Stomach (tissue), 9 donors: ENCODE data around the gene HSDL2. TPM values are rescaled to one million over a fixed set of nuclear protein-coding genes. Genes with fewer than 3 reads are reported as not detected.

Experiments
- DNase-seq, 2 donors: peaks; one replicate each; pipeline versions ENCODE4 v3.0.0 to v3.0.0-alpha.2; 2013 to 2019
- H3K27ac ChIP-seq, 5 donors: fragments of 200-600 bp in 4 of 5; sonication (generic) in 4 of 5; one replicate each; pipeline ENCODE4 v1.5.1; 2013 to 2019; ENCODE audit warnings: mild to moderate bottlenecking in 1 of 5, moderate library complexity in 1 of 5
- H3K27me3 ChIP-seq, 3 donors: fragments of 200-600 bp; sonication (generic); one replicate each; pipeline ENCODE4 v1.5.1; 2017 to 2019; ENCODE audit warnings: mixed run types in 1 of 3
- H3K36me3 ChIP-seq, 4 donors: fragments of 200-600 bp; sonication (generic); 1 replicate in 3 of 4; 2 replicates in 1 of 4; pipeline ENCODE4 v1.5.1; 2016 to 2019
- H3K4me1 ChIP-seq, 4 donors: fragments of 200-600 bp; sonication (generic); one replicate each; pipeline ENCODE4 v1.5.1; 2016 to 2019
- H3K4me3 ChIP-seq, 4 donors: fragments of 200-600 bp; sonication (generic) in 3 of 4; one replicate each; pipeline ENCODE4 v1.5.1; 2016 to 2019; ENCODE audit warnings: mild to moderate bottlenecking in 1 of 4
- H3K9me3 ChIP-seq, 4 donors: fragments of 200-600 bp; sonication (generic); one replicate each; pipeline ENCODE4 v1.5.1; 2016 to 2019
- EP300 ChIP-seq: sonication (generic); formaldehyde crosslinking; IDR thresholded peaks from one replicate; pipeline ENCODE4 v1.6.1; 2017; ENCODE audit warnings: antibody characterized with exemption
- POLR2A ChIP-seq, 4 donors: fragments of 450-650 bp; IDR thresholded peaks; one replicate each; pipeline ENCODE4 v1.6.1; 2016; ENCODE audit warnings: antibody characterized with exemption in 4 of 4, control low read depth in 2 of 4, mild to moderate bottlenecking in 1 of 4, moderate library complexity in 1 of 4
- POLR2AphosphoS5 ChIP-seq, 3 donors: sonication (generic); formaldehyde crosslinking; IDR thresholded peaks; one replicate each; pipeline ENCODE4 v1.6.1; 2016; ENCODE audit warnings: antibody characterized with exemption in 3 of 3
- WGBS, 5 donors: extraction: QIAGEN DNeasy Blood & Tissue Kit in 3 of 5; methylation state at CpG; one replicate each; pipeline versions ENCODE4 v1.1.5 to v1.1.7; 2013 to 2018; 5-methylcytosine and 5-hydroxymethylcytosine counted together
- intact Hi-C: fragments of 100-400 bp; cut with DNase I; formaldehyde crosslinking; loops from one replicate; pipeline ENCODE4 v1.15.1; 2023; ENCODE audit warnings: low total_unique reads
- polyA plus RNA-seq, 3 donors: library from polyadenylated mRNA; stranded (reverse); fragments of 200-250 nt; gene quantifications; one replicate each; pipeline ENCODE4 v1.2.3, GENCODE V29; 2013
- total RNA-seq, 5 donors: library from RNA; depleted of rRNA; stranded (reverse); fragments of >200 nt; gene quantifications; one replicate each; pipeline versions ENCODE4 v1.1.0 to v1.2.3, GENCODE V29; 2014 to 2016
- TF ChIP-seq, protein P1 (sequence below), 7 experiments: fragments of 450-650 bp in 4 of 7; fragments of 200-600 bp in 3 of 7; sonication (generic) in 3 of 7; IDR thresholded peaks; one replicate each; pipeline ENCODE4 v1.5.1; 2016 to 2019; ENCODE audit warnings: antibody characterized with exemption in 7 of 7, control low read depth in 2 of 7, mild to moderate bottlenecking in 1 of 7
- donor health status: healthy with polysubstance abuse.
- donor health status: Bipolar disorder and iron deficiency.
- donor health status: healthy.

Gene HSDL2
- total and polyA plus RNA-seq, 8 donors, result 18.3 to 56.9 (median 24.8) TPM

DNA sequence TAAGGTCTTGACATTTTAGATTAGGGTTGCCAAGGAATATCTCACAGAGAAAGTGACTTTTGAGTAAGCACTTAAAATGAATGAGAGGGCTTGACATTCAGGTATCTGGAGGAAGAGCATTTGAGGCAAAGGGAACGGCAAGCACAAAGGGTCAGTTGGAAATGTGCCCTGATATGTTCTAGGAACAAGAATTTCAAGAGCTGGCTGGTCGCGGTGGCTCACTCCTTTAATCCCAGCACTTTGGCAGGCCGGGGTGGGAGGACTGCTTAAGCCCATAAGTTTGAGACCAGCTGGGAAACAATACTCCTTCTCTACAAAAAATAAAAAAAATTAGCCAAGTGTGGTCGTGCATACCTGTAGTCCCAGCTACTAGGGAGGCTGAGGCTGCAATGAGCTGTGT lies 123.3 kb downstream of the HSDL2 start:
- H3K36me3 ChIP-seq, result no peaks in the 10 kb centered on the region
- WGBS, 5 donors, result 19 to 36% (median 22%) methylated on average over 5 of the region's 5 CpGs
- no peaks in the 10 kb centered on the region for H3K27me3 ChIP-seq
- peak in 1 of 2 donors; percentile 74 for DNase-seq
- H3K4me3 ChIP-seq, result no peak overlapping the region
- no peaks in the 10 kb centered on the region for H3K9me3 ChIP-seq
- TF ChIP-seq EP300 (no peak), POLR2AphosphoS5 (IDR thresholded peaks at IDR 0.05) (peak in 2 of 3 donors; percentile 8 to 41), POLR2A (IDR thresholded peaks at IDR 0.05) (no peak)
- TF ChIP-seq, protein P1, sequence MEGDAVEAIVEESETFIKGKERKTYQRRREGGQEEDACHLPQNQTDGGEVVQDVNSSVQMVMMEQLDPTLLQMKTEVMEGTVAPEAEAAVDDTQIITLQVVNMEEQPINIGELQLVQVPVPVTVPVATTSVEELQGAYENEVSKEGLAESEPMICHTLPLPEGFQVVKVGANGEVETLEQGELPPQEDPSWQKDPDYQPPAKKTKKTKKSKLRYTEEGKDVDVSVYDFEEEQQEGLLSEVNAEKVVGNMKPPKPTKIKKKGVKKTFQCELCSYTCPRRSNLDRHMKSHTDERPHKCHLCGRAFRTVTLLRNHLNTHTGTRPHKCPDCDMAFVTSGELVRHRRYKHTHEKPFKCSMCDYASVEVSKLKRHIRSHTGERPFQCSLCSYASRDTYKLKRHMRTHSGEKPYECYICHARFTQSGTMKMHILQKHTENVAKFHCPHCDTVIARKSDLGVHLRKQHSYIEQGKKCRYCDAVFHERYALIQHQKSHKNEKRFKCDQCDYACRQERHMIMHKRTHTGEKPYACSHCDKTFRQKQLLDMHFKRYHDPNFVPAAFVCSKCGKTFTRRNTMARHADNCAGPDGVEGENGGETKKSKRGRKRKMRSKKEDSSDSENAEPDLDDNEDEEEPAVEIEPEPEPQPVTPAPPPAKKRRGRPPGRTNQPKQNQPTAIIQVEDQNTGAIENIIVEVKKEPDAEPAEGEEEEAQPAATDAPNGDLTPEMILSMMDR (IDR thresholded peaks at IDR 0.05), result no peak
- intact Hi-C loops, result no loop called here
- peak overlapping the region in 2 of 5 donors; percentile 3 to 7 for H3K27ac ChIP-seq
- peaks cover 0 to 43% (median 26%) of the 10 kb centered on the region in 4 donors for H3K4me1 ChIP-seq

DNA sequence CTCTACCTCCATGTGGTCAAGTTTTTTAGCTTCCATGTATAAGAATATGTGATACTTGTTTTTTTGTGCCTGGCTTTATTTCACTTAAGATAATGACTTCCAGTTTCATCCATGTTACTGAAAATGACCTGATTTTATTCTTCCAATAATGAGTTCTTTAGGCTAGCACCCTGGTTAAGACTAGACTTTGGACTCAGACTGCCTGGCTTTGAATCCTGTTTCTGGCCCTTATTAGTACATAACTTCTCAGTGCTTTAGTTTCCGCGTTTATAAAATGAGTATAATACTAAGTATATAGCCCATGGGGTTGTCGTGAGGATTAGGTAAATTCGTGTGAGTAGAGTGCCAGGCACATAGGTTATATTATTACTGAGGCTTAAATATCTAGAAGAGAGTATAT lies 125.2 kb downstream of the HSDL2 start:
- intact Hi-C loops, result no loop called here
- DNase-seq, result no peak
- H3K4me1 ChIP-seq, result peaks cover 8 to 55% (median 32%) of the 10 kb centered on the region in 4 donors
- H3K9me3 ChIP-seq, result no peaks in the 10 kb centered on the region
- H3K4me3 ChIP-seq, result no peak overlapping the region
- no peaks in the 10 kb centered on the region for H3K27me3 ChIP-seq
- TF ChIP-seq EP300, result no peak
- TF ChIP-seq POLR2AphosphoS5 (IDR thresholded peaks at IDR 0.05), result no peak
- no peak for TF ChIP-seq POLR2A (IDR thresholded peaks at IDR 0.05)
- TF ChIP-seq, protein P1 (IDR thresholded peaks at IDR 0.05), result no peak
- 33 to 66% (median 51%) methylated on average over 4 of the region's 4 CpGs for WGBS, 5 donors
- H3K27ac ChIP-seq, result peak overlapping the region in 2 of 5 donors; percentile 11 to 47
- H3K36me3 ChIP-seq, result no peaks in the 10 kb centered on the region

DNA sequence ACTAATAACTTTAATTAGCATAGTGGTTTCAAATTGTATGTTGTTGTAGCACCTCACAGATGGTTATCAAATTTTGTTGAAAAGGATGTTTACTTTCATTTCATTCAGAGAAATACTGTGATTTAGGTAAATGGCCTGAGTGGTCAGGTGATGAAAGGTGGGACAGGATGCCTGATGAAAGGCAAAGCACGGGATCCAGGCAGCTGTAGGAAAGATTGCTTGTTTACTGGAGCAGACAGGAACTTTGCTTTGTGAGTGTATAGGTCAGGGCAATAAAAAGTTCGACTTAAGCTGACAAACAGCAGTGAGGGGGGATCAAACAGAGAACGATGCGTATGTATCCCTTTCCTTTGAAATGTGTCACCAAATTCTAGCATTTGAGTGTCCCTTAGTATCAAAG lies 125.7 kb downstream of the HSDL2 start:
- peak in 1 of 2 donors; percentile 51 for DNase-seq
- H3K4me3 ChIP-seq, result no peak overlapping the region
- H3K27ac ChIP-seq, result peak overlapping the region in 2 of 5 donors; percentile 11 to 47
- no peaks in the 10 kb centered on the region for H3K9me3 ChIP-seq
- no peaks in the 10 kb centered on the region for H3K36me3 ChIP-seq
- WGBS, 5 donors, result 50 to 68% (median 56%) methylated on average over 4 of the region's 4 CpGs
- intact Hi-C loops, result no loop called here
- no peaks in the 10 kb centered on the region for H3K27me3 ChIP-seq
- H3K4me1 ChIP-seq, result peaks cover 9 to 61% (median 33%) of the 10 kb centered on the region in 4 donors
- TF ChIP-seq, protein P1 (IDR thresholded peaks at IDR 0.05), result no peak
- TF ChIP-seq EP300 (no peak), POLR2AphosphoS5 (IDR thresholded peaks at IDR 0.05) (no peak), POLR2A (IDR thresholded peaks at IDR 0.05) (no peak)

DNA sequence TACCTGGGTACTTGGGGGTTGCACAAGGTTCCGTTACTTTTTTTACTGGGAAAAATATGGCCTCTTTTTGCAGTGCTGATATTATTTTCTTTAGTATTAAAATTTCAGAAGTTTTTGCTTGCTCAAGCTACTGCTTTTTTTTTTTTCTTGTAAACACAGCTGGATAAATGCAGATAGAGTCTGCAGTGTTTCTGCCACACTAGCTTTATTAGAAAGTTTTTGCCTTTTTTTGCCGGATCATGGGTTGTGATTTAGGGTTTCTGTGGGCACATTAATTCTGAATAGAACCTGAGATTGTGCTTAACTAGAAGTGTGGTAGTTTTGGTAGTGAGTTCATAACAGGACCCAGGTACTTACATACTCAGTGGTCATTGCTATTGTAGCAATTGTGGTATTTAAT lies 126.7 kb downstream of the HSDL2 start:
- Histone ChIP-seq H3K27ac (peak overlapping the region in 1 of 5 donors; percentile 4), H3K27me3 (no peaks in the 10 kb centered on the region), H3K4me1 (peaks cover 9 to 66% (median 33%) of the 10 kb centered on the region in 4 donors), H3K4me3 (no peak overlapping the region), H3K9me3 (no peaks in the 10 kb centered on the region), H3K36me3 (no peaks in the 10 kb centered on the region)
- TF ChIP-seq POLR2A (IDR thresholded peaks at IDR 0.05) (no peak), EP300 (no peak)
- TF ChIP-seq, protein P1 (IDR thresholded peaks at IDR 0.05), result no peak
- 41 to 69% (median 46%) methylated on average over 2 of the region's 2 CpGs for WGBS, 5 donors
- DNase-seq, result no peak
- intact Hi-C loops, result no loop called here
